Measurements from ENCODE around the gene ITGB5.

- no peak for TF ChIP-seq JUN (CRISPR knock-in tag; IDR thresholded peaks at IDR 0.05)
- no peak for TF ChIP-seq IRF1 (CRISPR knock-in tag; IDR thresholded peaks at IDR 0.05)
- no peak for TF ChIP-seq CTCF (IDR thresholded peaks at IDR 0.05)
- TF ChIP-seq MAX (CRISPR knock-in tag; IDR thresholded peaks at IDR 0.05): no peak
- TF ChIP-seq ZNF281 (CRISPR knock-in tag; IDR thresholded peaks at IDR 0.05): no peak
- TF ChIP-seq E2F1 (CRISPR knock-in tag; IDR thresholded peaks at IDR 0.05): no peak
- no peak for TF ChIP-seq ZSCAN18 (CRISPR knock-in tag; IDR thresholded peaks at IDR 0.05)
- no peak for TF ChIP-seq E2F5 (CRISPR knock-in tag; IDR thresholded peaks at IDR 0.05)
- TF ChIP-seq GABPB1 (CRISPR knock-in tag; IDR thresholded peaks at IDR 0.05): no peak
Observed at GRCh38 chr3:124802061-124802698, 85.0 kb downstream of the ITGB5 start.

Measured in WTC11 (cell line).